Vagina (tissue), 2 donors: ENCODE data around the gene RCAN2. TPM values are rescaled to one million over a fixed set of nuclear protein-coding genes. Genes with fewer than 3 reads are reported as not detected.

Experiments
- DNase-seq, 2 donors: peaks; one replicate each; pipeline ENCODE4 v3.0.0-alpha.2; 2017; ENCODE audit errors: extremely low spot score in 2 of 2
- H3K27ac ChIP-seq: fragments of 200-600 bp; sonication (generic); one replicate; pipeline ENCODE4 v1.5.1; 2019
- H3K27me3 ChIP-seq: fragments of 200-600 bp; sonication (generic); one replicate; pipeline ENCODE4 v1.5.1; 2019
- H3K36me3 ChIP-seq, 2 donors: fragments of 200-600 bp; sonication (generic); one replicate each; pipeline ENCODE4 v1.5.1; 2017 to 2019
- H3K4me1 ChIP-seq: fragments of 200-600 bp; sonication (generic); one replicate; pipeline ENCODE4 v1.5.1; 2019
- H3K4me3 ChIP-seq, 2 donors: fragments of 200-600 bp; sonication (generic); 1 replicate in 1 of 2; 2 replicates in 1 of 2; pipeline ENCODE4 v1.5.1; 2016 to 2019
- H3K9me3 ChIP-seq: fragments of 200-600 bp; sonication (generic); one replicate; pipeline ENCODE4 v1.5.1; 2019
- POLR2A ChIP-seq, 2 donors: fragments of 450-650 bp; IDR thresholded peaks; one replicate each; pipeline ENCODE4 v1.6.1; 2017; ENCODE audit warnings: antibody characterized with exemption in 2 of 2, mild to moderate bottlenecking in 2 of 2, moderate library complexity in 2 of 2
- POLR2AphosphoS5 ChIP-seq, 2 donors: sonication (generic); formaldehyde crosslinking; IDR thresholded peaks; one replicate each; pipeline ENCODE4 v1.9.0; 2017; ENCODE audit warnings: antibody characterized with exemption in 2 of 2, mild to moderate bottlenecking in 2 of 2, low read depth in 1 of 2; ENCODE audit not compliant: insufficient read depth in 1 of 2
- intact Hi-C: fragments of 100-400 bp; cut with DNase I; formaldehyde crosslinking; loops from one replicate; pipeline ENCODE4 v1.15.1; 2023
- total RNA-seq: library from RNA; depleted of rRNA; stranded (reverse); fragments of >200 nt; gene quantifications from one replicate; pipeline ENCODE4 v1.2.3, GENCODE V29; 2016
- TF ChIP-seq, protein P1 (sequence below), 3 experiments: fragments of 450-650 bp in 2 of 3; fragments of 200-600 bp in 1 of 3; sonication (generic) in 1 of 3; IDR thresholded peaks; one replicate each; pipeline ENCODE4 v1.5.1; 2017 to 2019; ENCODE audit warnings: antibody characterized with exemption in 3 of 3, mild to moderate bottlenecking in 2 of 3, moderate library complexity in 2 of 3

The RCAN2 gene
- total RNA-seq, 1 donor from 2014 or later, result 20.9 TPM

- TF ChIP-seq POLR2A (IDR thresholded peaks at IDR 0.05), result no peak
- TF ChIP-seq, protein P1, sequence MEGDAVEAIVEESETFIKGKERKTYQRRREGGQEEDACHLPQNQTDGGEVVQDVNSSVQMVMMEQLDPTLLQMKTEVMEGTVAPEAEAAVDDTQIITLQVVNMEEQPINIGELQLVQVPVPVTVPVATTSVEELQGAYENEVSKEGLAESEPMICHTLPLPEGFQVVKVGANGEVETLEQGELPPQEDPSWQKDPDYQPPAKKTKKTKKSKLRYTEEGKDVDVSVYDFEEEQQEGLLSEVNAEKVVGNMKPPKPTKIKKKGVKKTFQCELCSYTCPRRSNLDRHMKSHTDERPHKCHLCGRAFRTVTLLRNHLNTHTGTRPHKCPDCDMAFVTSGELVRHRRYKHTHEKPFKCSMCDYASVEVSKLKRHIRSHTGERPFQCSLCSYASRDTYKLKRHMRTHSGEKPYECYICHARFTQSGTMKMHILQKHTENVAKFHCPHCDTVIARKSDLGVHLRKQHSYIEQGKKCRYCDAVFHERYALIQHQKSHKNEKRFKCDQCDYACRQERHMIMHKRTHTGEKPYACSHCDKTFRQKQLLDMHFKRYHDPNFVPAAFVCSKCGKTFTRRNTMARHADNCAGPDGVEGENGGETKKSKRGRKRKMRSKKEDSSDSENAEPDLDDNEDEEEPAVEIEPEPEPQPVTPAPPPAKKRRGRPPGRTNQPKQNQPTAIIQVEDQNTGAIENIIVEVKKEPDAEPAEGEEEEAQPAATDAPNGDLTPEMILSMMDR (IDR thresholded peaks at IDR 0.05), result no peak
- no peak for TF ChIP-seq POLR2AphosphoS5 (IDR thresholded peaks at IDR 0.05; ENCODE audit: insufficient read depth in 1 of 2, low read depth in 1 of 2)
- no peak for DNase-seq
Measured at GRCh38 chr6:46244670-46245069, 246.6 kb downstream of the RCAN2 start.

DNA sequence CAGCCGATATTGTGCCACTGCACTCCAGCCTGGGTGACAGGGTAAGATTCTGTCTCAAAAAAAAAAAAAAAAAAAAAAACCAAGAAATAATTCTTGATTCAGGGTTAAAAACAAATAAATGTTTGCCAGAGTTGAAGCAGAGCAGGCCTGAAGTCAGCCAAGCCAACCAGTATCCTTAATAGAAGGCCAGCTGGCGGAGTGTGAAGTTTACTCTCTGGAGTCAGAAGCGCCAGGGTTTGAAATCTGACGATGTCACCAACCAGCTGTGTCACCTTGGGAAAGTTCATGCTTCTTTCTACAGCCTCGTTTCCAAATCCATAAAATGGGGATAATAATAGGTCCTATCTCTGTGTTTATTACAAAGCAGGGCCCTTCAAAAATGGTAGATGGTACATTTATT is 247.5 kb downstream of the RCAN2 start:
- no peak for TF ChIP-seq POLR2A (IDR thresholded peaks at IDR 0.05)
- TF ChIP-seq POLR2AphosphoS5 (IDR thresholded peaks at IDR 0.05; ENCODE audit: insufficient read depth in 1 of 2, low read depth in 1 of 2), result no peak
- TF ChIP-seq, protein P1 (IDR thresholded peaks at IDR 0.05), result no peak
- intact Hi-C loops, result no loop called here
- no peaks in the 10 kb centered on the region for H3K4me1 ChIP-seq
- no peak overlapping the region for H3K4me3 ChIP-seq
- no peak overlapping the region for H3K27ac ChIP-seq
- no peaks in the 10 kb centered on the region for H3K36me3 ChIP-seq
- no peaks in the 10 kb centered on the region for H3K27me3 ChIP-seq
- H3K9me3 ChIP-seq, result no peaks in the 10 kb centered on the region
- no peak for DNase-seq

More at GRCh38 chr6:46244670-46245069, 246.6 kb downstream of the RCAN2 start:
- H3K27ac ChIP-seq, result no peak overlapping the region
- H3K9me3 ChIP-seq, result no peaks in the 10 kb centered on the region
- no peaks in the 10 kb centered on the region for H3K27me3 ChIP-seq
- intact Hi-C loops, result no loop called here
- H3K36me3 ChIP-seq, result no peaks in the 10 kb centered on the region
- H3K4me1 ChIP-seq, result no peaks in the 10 kb centered on the region
- H3K4me3 ChIP-seq, result no peak overlapping the region

- TF ChIP-seq, protein P1 (IDR thresholded peaks at IDR 0.05), result no peak
- TF ChIP-seq POLR2AphosphoS5 (IDR thresholded peaks at IDR 0.05; ENCODE audit: insufficient read depth in 1 of 2, low read depth in 1 of 2) (no peak), POLR2A (IDR thresholded peaks at IDR 0.05) (no peak)
- H3K9me3 ChIP-seq, result no peaks in the 10 kb centered on the region
- H3K27me3 ChIP-seq, result no peaks in the 10 kb centered on the region
- no peak for DNase-seq
- H3K36me3 ChIP-seq, result no peaks in the 10 kb centered on the region
- H3K27ac ChIP-seq, result no peak overlapping the region
- H3K4me3 ChIP-seq, result no peak overlapping the region
- intact Hi-C loops, result no loop called here
- no peaks in the 10 kb centered on the region for H3K4me1 ChIP-seq
Measured at GRCh38 chr6:46242921-46243320, 248.3 kb downstream of the RCAN2 start.

DNA sequence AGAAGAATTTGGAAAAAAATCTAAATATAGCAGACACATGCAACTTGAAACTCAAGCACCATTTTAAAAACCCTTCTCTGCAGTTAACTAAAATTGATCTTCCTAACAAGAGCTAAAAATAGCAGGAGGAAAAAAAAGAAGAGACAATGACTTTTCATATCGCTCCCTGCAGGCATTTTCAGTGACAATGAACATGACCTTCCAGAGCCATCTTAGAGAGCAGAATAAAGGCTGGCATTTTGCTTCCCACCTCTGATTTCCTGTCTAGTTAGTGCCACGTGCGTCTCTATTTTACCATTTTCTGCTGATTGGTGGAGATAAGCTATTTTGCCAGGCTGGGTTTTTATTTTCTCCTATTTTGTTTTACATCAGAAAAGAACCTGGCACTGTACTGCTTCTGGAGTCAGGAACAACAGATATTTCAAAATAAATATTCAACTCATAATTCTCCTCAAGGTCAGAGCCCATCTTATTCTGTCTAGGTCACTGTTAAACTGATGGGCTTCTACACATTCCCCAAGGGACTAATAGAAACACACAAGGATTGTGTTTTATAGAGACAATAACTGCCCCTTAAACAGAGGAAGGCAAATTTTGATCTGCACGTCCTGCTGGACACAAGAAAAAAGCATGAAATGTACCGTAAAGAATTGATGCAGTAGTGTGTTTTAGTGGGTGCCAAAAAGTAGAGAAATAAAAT is 250.2 kb downstream of the RCAN2 start:
- Histone ChIP-seq H3K4me3 (no peak overlapping the region), H3K27me3 (no peaks in the 10 kb centered on the region), H3K4me1 (no peaks in the 10 kb centered on the region), H3K36me3 (no peaks in the 10 kb centered on the region), H3K9me3 (no peaks in the 10 kb centered on the region), H3K27ac (no peak overlapping the region)
- intact Hi-C loops, result no loop called here
- no peak for DNase-seq
- no peak for TF ChIP-seq POLR2A (IDR thresholded peaks at IDR 0.05)
- TF ChIP-seq, protein P1 (IDR thresholded peaks at IDR 0.05), result no peak
- TF ChIP-seq POLR2AphosphoS5 (IDR thresholded peaks at IDR 0.05; ENCODE audit: insufficient read depth in 1 of 2, low read depth in 1 of 2), result no peak

GRCh38 chr6:46236752-46237151 is 254.5 kb downstream of the RCAN2 start:
- H3K4me3 ChIP-seq, result no peak overlapping the region
- no peak for DNase-seq
- H3K36me3 ChIP-seq, result no peaks in the 10 kb centered on the region
- H3K27ac ChIP-seq, result no peak overlapping the region
- no peaks in the 10 kb centered on the region for H3K9me3 ChIP-seq
- H3K27me3 ChIP-seq, result no peaks in the 10 kb centered on the region
- TF ChIP-seq, protein P1 (IDR thresholded peaks at IDR 0.05), result no peak
- TF ChIP-seq POLR2AphosphoS5 (IDR thresholded peaks at IDR 0.05; ENCODE audit: insufficient read depth in 1 of 2, low read depth in 1 of 2), result no peak
- TF ChIP-seq POLR2A (IDR thresholded peaks at IDR 0.05), result no peak
- H3K4me1 ChIP-seq, result no peaks in the 10 kb centered on the region
- intact Hi-C loops, result loop anchor here (5.0 kb wide), 1 partner anchor 826 kb away; no protein-coding TSS in a partner anchor
